ENCODE measurements around the gene PRKG1.
"Not testable (repeated sequence)": the region's sequence is repeated elsewhere in the genome, so short reads cannot be mapped to it uniquely, and the experiment has no call there.

PRKG1 gene

GRCh38 chr10:51281387-51281786 lies 207.1 kb downstream of the PRKG1 start:
- not testable (repeated sequence) for DNase-seq

DNA sequence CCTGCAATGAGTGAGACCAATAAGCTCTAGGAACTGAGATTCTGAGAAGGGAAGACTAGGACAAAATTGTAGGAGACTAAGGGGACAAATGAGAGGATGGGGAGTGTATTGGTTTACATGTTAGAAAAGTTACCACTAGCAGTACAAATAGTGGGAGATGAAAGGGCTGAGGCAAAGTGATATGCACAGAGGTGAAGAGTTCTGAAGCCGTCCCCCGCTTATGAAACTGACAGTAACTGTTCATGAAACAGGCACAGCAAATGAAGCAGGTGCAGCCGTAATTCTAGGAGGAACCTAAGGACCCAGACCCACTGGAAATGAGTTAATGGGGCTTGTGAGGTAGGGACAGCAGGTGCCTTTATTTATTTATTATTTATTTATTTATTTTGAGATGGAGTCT lies 211.3 kb downstream of the PRKG1 start:
- DNase-seq: no peak

DNA sequence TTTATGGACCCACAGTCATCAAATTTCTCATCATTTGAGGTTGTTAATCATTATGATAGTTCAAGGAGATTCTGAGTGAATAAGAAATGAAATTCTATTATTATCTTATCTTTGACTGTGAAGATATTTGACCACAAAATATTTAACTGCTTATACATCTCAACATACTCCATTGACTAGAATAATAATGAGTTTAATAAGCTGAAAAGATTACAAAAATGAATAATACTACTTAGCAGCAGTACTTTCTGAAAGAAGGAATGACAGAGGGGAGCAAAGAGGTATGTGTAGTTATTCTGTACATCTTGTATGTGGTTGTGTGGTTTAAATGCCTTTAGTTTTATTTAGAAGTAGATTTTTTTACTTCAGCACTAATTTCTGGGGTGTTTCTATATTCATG lies 214.2 kb downstream of the PRKG1 start:
- DNase-seq: no peak

- DNase-seq: no peak
Measured at GRCh38 chr10:51289519-51289918, 215.2 kb downstream of the PRKG1 start.

GRCh38 chr10:51291961-51292360 lies 217.7 kb downstream of the PRKG1 start:
- no peak for DNase-seq

GRCh38 chr10:51297438-51297837 lies 223.2 kb downstream of the PRKG1 start:
- DNase-seq: no peak

DNA sequence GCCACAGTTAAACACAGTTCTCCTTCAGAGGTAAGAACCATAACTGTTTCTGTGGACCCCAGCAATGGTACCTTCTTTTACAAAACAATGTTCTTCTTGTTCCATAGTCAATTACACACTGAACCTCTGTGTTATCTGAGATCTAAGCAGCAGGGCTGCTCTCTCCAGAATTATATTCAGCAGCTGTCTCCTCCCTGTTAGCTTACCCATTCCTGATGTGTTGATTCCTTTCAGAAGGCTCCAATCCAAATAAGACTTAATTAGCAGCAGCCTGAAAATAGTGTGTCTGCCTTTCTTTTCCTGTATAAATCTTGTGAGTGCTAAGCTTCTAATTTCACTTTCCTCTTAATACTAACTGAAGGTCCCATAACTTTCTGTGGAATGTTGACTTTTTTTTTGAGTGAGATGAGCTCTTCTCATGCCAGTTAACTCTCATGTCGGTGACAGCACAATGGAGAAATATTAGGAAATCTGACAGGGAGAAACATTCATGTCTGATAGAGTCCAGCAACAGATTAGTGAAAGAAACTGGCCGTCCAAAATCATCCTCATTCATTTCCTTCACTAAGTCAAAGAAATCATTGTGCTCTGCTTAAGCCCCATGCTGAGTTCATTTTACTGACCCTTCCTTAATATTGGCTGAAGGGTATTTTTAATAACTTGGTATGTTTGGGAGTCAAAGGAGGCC lies 226.5 kb downstream of the PRKG1 start:
- DNase-seq: no peak

GRCh38 chr10:51301644-51302043 lies 227.4 kb downstream of the PRKG1 start:
- no peak for DNase-seq

- DNase-seq: no peak
Measured at GRCh38 chr10:51302316-51302715, 228.0 kb downstream of the PRKG1 start.

DNA sequence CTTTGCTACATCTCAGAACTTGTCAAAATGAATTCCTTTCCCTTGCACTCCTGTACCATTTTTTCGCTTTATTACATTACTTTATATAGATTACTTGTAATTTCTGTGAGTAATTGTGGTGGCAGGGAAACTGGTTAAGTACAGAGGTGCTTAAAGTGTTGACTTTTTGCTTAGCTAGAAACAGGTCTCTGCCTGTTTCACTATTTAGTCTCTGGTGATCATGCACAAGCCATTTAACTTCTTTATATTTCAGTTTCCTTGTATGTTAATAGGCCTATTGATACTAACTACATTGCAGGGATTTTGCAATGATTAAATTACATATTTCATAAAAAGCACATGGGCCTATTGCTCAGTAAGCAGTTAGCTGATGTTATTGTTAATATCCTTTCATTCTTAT lies 233.8 kb downstream of the PRKG1 start:
- no peak for DNase-seq

GRCh38 chr10:51311228-51311627 lies 236.9 kb downstream of the PRKG1 start:
- no peak for DNase-seq

DNA sequence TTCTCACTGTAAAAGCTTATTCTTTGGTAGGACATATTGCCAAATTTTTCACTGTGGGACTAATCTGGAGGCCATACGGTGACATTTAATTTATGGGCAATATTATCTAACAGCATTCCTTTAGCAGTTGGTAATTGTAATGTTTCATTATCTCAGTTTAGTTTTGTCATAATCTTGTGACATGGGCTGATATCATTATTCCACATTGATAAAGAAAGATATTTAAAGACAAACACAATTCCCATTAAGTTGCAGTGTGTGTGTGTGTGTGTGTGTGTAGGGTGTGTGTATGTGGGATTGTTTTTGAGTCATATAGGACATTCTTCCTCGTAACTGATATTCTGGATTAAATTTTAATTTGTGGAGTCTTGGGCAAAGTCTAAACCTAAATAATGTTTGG lies 238.5 kb downstream of the PRKG1 start:
- no peak for DNase-seq

DNA sequence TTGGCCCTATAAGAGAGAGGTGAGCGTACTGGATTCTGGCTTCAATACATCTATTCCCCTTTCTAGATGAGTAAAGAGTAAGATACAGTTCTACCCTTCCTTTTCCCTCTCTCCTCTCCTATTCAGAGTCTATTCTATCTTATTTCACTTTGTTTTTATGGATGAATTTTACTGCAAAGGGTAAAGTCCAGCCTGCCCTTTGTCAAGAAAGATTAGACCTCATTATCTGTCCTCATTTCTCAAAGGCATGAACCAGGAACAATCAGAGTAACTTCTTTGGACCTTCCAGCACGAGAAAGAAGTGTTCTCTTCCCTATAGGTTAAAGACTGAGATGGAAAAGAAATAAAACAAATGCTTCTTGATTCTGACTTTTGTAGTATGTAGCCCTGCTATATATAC lies 239.0 kb downstream of the PRKG1 start:
- DNase-seq: no peak

DNA sequence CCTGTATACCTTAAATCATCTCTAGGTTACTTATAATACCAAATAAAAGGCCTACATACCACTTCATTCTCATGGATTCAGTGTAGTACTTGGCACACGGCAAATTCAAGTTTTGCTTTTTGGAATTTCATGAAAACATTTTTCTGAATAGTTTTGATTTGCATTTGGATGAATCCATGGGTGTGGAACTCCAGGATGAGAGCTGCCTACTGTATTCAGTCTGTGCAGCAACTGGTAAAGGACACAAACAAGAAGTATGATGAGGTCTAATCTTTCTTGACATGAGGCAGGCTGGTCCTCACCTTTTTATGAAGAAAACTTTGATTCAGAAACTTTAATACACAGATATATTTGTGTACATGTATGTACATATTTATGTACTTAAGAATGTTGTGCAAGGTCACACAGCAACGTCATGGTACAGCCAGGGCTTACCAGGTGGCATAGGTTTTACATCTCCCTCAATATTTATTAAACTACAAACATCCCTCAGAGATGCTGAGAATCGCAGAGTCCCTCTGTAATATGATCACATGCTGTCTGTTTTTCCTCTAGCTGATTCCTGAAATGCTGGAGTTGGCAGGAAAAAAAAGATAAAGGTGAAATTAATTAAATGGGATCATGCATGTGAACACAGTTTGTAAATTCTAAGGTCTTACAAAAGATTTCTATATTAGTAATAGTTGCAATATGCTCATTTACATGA lies 239.6 kb downstream of the PRKG1 start:
- DNase-seq: no peak

DNA sequence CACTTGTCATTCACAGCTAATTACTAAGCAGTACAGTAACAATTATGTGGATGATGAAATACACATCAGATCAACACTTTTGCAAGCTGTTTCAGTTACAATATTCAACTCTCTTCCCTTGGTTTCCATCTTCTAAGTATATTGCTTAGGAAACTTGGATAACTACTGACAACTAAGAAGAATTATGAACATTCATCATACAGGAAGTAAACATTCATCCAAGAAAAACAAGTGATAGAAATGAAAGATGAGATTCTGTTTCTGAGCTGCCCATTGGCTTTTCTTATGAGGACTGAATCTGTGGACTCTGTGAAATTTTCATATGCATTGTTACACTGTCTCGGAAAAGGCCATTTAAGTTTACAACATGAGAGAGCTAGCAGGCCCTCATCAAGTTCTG lies 240.2 kb downstream of the PRKG1 start:
- DNase-seq: no peak

GRCh38 chr10:51318399-51319172 lies 244.3 kb downstream of the PRKG1 start:
- no peak for DNase-seq

DNA sequence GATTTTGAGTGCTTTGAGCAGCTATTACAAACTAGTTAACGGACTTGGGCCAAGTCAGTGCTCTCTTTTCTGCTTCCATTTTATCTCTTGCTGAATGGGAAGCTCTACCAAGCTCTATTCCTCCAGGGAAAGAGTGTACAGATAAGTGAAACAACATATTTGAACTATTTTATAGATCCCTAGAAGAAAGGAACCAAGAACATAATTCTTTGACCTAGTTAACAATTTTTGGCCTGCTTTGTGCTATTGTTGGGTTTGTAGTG lies 244.8 kb downstream of the PRKG1 start:
- DNase-seq: no peak

- no peak for DNase-seq
Measured at GRCh38 chr10:51321300-51321699, 247.0 kb downstream of the PRKG1 start.

GRCh38 chr10:51321980-51322379 lies 247.7 kb downstream of the PRKG1 start:
- no peak for DNase-seq

DNA sequence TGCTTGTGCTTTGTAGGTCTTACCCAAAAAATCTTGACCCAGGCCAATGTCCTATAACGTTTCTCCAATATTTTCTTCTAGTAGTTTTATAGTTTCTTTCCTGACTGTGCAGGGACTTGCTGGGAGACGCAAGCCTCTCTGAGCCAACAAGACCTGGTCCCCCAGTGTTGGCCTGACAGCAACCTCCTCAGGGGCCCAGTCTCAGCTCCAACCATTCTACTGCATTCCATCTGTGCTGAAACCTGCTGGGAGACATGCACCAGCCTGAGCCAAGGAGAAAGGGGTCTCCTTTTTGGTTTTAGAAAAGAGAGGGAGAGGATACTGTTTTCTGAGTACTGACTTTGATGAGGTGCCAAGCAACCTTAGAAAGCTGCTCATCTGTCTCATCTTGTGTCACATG lies 251.4 kb downstream of the PRKG1 start:
- DNase-seq: no peak

- no peak for DNase-seq
Measured at GRCh38 chr10:51326174-51326573, 251.9 kb downstream of the PRKG1 start.

GRCh38 chr10:51327432-51327831 lies 253.1 kb downstream of the PRKG1 start:
- DNase-seq: no peak

DNA sequence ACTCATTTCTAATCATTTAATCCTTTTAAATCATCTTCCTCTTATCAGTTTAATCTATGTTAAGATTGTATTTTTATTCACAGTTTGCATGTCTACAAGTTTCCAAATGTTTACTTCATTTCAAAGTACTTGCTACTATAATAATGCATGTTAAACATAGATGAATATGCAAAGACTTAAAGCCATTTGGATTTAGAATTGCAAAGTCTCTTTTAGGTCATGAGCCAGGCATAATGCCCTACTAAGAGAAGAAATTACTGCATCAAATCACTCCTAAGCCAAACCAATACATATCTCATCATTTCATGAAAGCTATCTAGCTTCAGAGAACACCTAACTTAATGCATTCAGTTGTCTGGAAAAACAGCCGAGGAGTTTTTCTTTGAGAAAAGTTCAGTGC lies 266.1 kb downstream of the PRKG1 start:
- no peak for DNase-seq

- DNase-seq: no peak
Measured at GRCh38 chr10:51340845-51341610, 266.7 kb downstream of the PRKG1 start.

Data from NCI-H1417 treated with DMSO at 0.1 percent for 48 hours (cell line).